ENCODE results near the gene PKP4.

PKP4 gene

DNA sequence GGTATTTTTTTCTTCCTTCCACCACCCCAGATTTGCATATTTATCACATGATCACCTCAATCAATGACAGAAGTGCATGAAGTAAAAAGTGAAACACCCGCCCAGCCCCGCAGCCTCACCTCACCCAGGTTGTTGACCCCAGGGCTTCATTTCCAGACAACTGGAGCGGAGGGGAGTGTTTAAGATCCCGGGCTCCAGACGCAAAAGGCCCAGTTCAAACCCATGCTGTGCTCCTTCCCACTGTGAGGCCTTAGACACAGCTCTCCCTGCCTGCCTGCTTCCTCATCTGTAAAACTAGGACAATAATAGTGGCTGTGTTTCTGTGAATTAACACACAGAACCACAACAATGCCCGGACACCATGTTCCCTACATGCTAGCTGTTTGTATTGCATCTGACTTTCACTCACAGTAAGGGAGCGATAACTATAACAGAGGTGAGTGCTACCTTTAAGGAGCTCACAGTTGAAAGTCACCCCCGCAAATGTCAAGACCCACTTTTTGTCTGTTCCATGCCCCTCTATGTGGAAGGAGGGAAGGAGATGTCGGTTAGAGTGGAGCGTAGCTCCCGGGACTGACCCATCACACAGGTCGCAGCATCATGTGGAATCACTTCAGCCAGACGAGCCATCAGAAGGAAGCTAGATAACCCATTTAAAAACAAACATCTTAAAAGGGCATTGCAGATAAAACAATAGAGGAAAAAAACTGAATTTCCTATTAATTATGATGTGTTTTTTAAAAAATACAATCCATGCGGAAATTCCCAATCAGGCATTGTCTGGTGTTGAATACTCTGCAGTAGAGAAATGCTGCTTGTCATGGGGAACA, 260.8 kb downstream of the PKP4 start:
- Histone ChIP-seq H3K36me3 (ENCODE audit: insufficient read depth, low read length) (no peaks in the 10 kb centered on the region), H3K4me3 (ENCODE audit: low read length) (no peak overlapping the region), H3K4me2 (ENCODE audit: low read length) (no peak overlapping the region), H3K9ac (ENCODE audit: low read depth, low read length) (no peak overlapping the region), H3K9me3 (replicated peaks; ENCODE audit: low read length) (no peaks in the 10 kb centered on the region), H3K27me3 (ENCODE audit: control insufficient read depth, insufficient read depth, low read length) (peaks cover 7% of the 10 kb centered on the region), H3K4me1 (ENCODE audit: control insufficient read depth, insufficient read depth, low read length) (no peaks in the 10 kb centered on the region)

DNA sequence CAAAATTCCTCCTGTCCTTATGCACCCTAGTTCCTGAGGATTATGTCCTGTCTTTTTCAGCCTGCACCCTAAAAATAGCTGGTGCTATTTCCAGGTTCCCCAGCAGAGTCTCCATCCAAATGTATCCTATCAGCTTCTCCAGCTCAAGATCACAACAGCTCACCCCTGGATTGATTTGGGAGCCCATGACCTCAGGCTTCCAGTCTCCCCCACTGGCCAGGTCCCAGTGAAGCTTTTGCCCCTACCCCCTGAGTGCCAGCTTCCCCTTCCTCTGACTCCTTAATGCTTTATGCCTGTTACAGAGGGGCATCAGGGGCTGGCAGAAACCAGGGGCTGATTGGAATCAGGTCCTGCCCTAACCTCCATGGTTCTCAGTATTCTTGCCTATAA, 261.4 kb downstream of the PKP4 start:
- no peaks in the 10 kb centered on the region for H3K4me1 ChIP-seq (ENCODE audit: control insufficient read depth, insufficient read depth, low read length)
- no peaks in the 10 kb centered on the region for H3K36me3 ChIP-seq (ENCODE audit: insufficient read depth, low read length)
- no peaks in the 10 kb centered on the region for H3K9me3 ChIP-seq (replicated peaks; ENCODE audit: low read length)
- H3K4me2 ChIP-seq (ENCODE audit: low read length), result no peak overlapping the region
- peaks cover 7% of the 10 kb centered on the region for H3K27me3 ChIP-seq (ENCODE audit: control insufficient read depth, insufficient read depth, low read length)
- no peak overlapping the region for H3K4me3 ChIP-seq (ENCODE audit: low read length)
- no peak overlapping the region for H3K9ac ChIP-seq (ENCODE audit: low read depth, low read length)

DNA sequence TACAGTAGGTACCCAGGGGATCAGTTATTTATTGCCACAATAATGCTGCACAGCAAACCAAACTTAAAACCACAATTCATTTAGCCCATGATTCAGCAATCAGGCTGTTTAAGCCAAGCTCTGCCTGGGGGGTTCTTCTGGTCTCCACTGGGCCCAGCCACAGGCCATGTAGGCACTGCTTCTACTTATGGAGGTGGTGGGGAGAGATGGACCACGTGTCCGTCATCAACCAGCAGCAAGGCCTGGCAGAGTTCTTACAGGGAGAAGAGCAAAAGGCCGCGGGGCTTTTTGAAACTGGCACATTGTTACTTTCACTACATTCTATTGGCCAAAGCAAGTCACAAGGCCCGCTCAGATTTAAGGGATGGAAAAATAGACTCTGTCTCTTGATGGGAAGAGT, 262.1 kb downstream of the PKP4 start:
- H3K4me1 ChIP-seq (ENCODE audit: control insufficient read depth, insufficient read depth, low read length), result no peaks in the 10 kb centered on the region
- H3K27me3 ChIP-seq (ENCODE audit: control insufficient read depth, insufficient read depth, low read length), result peaks cover 7% of the 10 kb centered on the region
- H3K36me3 ChIP-seq (ENCODE audit: insufficient read depth, low read length), result no peaks in the 10 kb centered on the region
- H3K9ac ChIP-seq (ENCODE audit: low read depth, low read length), result no peak overlapping the region
- H3K9me3 ChIP-seq (replicated peaks; ENCODE audit: low read length), result no peaks in the 10 kb centered on the region
- H3K4me2 ChIP-seq (ENCODE audit: low read length), result no peak overlapping the region
- no peak overlapping the region for H3K4me3 ChIP-seq (ENCODE audit: low read length)

DNA sequence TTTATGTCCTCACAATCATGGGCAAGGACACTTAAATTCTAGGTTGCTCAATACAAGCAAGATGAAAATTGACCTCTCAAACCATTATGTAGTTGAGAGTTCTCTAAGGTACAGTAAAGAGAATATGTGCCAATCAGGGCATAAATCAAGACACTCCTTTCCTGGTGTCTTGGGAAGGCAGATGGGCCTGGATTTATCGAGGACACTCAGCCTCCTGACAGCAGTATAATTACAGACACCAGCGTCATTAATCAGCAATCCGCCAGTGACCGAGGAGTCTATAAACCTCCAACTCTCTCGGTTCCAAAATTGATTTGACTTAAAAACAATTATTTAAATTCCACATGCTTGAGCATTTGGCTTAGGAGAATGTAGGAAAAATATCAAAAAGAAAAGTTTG, 262.7 kb downstream of the PKP4 start:
- no peaks in the 10 kb centered on the region for H3K4me1 ChIP-seq (ENCODE audit: control insufficient read depth, insufficient read depth, low read length)
- H3K4me3 ChIP-seq (ENCODE audit: low read length), result no peak overlapping the region
- no peak overlapping the region for H3K9ac ChIP-seq (ENCODE audit: low read depth, low read length)

DNA sequence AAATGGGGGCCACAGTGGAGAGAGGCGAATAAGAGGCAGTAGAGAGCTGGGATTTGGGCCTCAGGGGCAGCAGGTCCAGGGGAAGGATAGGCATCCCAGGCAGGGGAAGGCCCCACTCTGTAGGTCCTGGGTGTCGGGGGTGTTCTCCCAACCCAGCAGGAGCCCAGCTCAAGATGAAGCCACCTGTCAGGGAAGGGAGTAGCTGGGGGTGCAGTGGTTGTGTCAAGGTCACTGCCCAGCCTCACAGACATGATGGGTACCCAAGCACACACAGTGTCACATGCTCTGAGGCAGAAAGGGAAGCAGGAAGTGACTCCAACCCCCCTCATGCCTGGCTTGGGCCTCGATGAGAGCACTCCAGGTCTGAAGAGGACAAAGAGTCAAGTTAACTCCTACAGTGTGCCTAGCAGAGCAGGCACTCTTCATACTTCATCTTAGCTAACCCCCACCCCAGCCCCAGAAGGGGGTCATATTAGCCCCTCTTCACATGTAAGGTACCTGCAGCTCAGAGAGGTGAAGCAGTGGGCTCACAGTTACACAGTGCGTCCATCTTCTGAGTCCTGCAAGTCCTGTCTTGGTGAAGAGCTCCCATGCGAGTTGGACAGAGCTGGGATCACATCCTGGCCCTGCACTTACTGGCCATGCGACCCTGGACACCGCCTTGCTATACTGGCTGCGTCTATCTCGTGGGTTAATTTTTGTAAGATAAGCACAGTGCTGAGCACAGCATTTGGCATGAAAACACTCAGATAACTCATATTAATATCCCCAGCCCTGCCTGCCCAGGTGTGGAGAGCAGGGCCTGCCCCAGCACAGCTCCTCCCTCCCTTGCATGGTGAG, 265.7 kb downstream of the PKP4 start:
- Histone ChIP-seq H3K36me3 (ENCODE audit: insufficient read depth, low read length) (no peaks in the 10 kb centered on the region), H3K9ac (ENCODE audit: low read depth, low read length) (no peak overlapping the region), H3K4me2 (ENCODE audit: low read length) (no peak overlapping the region), H3K4me1 (ENCODE audit: control insufficient read depth, insufficient read depth, low read length) (no peaks in the 10 kb centered on the region), H3K9me3 (replicated peaks; ENCODE audit: low read length) (no peaks in the 10 kb centered on the region), H3K4me3 (ENCODE audit: low read length) (no peak overlapping the region), H3K27me3 (ENCODE audit: control insufficient read depth, insufficient read depth, low read length) (peaks cover 9% of the 10 kb centered on the region)

More for the DNA sequence above, 262.7 kb downstream of the PKP4 start:
- no peaks in the 10 kb centered on the region for H3K9me3 ChIP-seq (replicated peaks; ENCODE audit: low read length)
- H3K36me3 ChIP-seq (ENCODE audit: insufficient read depth, low read length), result no peaks in the 10 kb centered on the region
- peaks cover 7% of the 10 kb centered on the region for H3K27me3 ChIP-seq (ENCODE audit: control insufficient read depth, insufficient read depth, low read length)
- H3K4me2 ChIP-seq (ENCODE audit: low read length), result no peak overlapping the region

DNA sequence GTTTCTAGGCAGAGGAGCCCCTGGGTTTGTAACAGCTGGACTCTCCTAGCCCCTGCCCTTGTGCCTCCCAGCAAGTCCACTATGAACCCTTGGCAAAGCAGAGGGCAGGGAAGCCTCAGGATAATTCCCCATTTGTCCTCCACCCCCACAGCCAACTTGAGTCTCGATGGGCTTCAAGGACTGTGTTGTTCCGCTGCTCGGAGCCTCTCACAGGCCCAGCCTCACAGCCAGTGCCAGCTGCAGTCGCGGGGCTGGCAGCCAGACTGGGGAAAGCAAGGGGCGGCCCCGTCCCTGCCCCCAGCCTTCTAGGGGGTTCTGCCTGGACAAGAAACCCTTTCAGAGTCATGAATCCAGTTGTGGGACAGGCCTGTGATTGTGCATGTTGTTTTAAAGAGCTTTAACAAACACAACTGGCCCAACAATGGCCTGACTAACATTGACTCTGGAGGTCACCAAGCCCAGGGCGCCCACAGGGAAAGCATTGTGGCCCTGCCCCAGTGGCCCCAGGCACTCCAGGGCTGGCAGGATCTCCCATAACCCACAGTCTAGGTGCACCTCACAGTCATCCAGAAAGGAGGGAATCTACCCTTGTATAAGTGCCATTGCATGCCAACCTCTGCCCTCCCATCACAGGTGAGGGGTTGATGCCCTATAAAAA, 266.6 kb downstream of the PKP4 start:
- Histone ChIP-seq H3K9ac (ENCODE audit: low read depth, low read length) (no peak overlapping the region), H3K36me3 (ENCODE audit: insufficient read depth, low read length) (no peaks in the 10 kb centered on the region), H3K4me1 (ENCODE audit: control insufficient read depth, insufficient read depth, low read length) (no peaks in the 10 kb centered on the region), H3K4me2 (ENCODE audit: low read length) (no peak overlapping the region), H3K9me3 (replicated peaks; ENCODE audit: low read length) (no peaks in the 10 kb centered on the region), H3K4me3 (ENCODE audit: low read length) (no peak overlapping the region), H3K27me3 (ENCODE audit: control insufficient read depth, insufficient read depth, low read length) (peaks cover 12% of the 10 kb centered on the region)

DNA sequence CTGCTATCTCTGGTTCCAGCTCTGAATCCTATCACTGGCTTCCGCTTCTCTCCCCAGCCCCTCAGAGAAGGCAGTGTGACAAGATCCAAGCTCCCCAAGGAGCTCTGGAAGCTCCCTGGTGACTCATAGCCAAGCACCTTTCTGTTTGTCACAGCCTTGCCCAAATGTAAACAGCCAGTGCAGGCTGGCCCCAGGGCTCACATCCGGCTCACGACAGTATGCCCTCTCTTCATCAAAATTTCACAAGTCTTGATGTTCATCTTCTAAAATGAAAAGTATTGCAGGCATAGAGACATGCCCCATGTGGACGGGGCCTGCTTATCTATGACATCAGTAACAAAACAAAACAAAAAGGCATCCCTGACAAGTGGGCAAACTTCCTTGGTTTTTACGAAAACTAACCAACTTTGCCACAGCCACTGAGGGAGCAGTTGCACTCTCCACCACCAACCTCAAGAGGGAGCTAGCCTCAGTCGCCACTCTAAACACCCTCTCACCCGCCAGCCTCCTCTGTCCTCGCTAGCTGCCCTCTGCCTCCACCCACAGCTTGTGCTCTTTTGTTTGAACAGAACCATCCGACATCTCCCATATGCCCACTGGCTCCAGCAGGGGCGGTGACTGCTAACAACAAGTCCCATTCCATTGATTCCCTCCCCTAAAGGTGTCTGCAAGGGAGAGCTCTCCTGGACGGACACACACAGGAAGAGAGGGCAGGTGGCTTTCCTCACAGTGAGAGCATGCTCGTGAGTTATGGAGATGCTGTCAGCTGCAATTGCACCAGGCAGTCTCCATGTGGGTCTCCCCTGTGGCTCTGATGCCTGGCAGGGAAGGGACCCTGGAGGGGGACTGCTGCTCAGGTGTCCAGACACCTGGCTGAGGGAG, 267.4 kb downstream of the PKP4 start:
- Histone ChIP-seq H3K9me3 (replicated peaks; ENCODE audit: low read length) (no peaks in the 10 kb centered on the region), H3K27me3 (ENCODE audit: control insufficient read depth, insufficient read depth, low read length) (peaks cover 12% of the 10 kb centered on the region), H3K4me1 (ENCODE audit: control insufficient read depth, insufficient read depth, low read length) (no peaks in the 10 kb centered on the region)

DNA sequence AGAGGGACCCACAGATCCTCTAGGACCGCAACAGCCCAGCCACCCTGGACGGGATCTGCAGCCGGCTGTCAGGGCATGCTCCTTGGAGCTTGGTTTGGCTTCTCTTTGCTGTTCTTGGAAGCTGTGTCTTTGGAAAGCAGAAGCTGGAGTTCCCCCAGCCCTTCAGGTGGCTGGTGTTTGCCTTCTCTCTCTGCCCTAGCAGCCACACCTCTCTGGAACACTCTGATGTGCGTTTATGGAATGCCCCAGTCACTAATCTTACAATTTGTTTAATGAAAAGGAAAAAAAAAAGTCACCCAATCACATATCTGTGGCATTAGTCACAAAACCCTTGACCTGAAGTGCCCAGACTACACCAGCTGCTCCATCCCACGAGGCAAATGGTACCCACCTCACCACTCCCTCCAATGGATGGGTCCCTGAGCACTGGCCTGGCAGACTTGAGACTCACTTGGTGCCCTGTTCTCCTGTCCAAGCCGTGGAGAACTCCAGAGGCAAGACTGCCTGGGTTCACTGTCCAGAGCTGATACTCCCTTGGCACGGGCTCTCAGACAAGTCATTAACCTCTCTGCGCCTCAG, 268.1 kb downstream of the PKP4 start:
- no peak overlapping the region for H3K4me3 ChIP-seq (ENCODE audit: low read length)
- no peaks in the 10 kb centered on the region for H3K4me1 ChIP-seq (ENCODE audit: control insufficient read depth, insufficient read depth, low read length)
- H3K36me3 ChIP-seq (ENCODE audit: insufficient read depth, low read length), result no peaks in the 10 kb centered on the region
- peaks cover 10% of the 10 kb centered on the region for H3K27me3 ChIP-seq (ENCODE audit: control insufficient read depth, insufficient read depth, low read length)
- H3K9me3 ChIP-seq (replicated peaks; ENCODE audit: low read length), result no peaks in the 10 kb centered on the region
- no peak overlapping the region for H3K4me2 ChIP-seq (ENCODE audit: low read length)
- no peak overlapping the region for H3K9ac ChIP-seq (ENCODE audit: low read depth, low read length)

More for the DNA sequence above, 267.4 kb downstream of the PKP4 start:
- H3K4me3 ChIP-seq (ENCODE audit: low read length), result no peak overlapping the region
- H3K9ac ChIP-seq (ENCODE audit: low read depth, low read length), result no peak overlapping the region
- no peak overlapping the region for H3K4me2 ChIP-seq (ENCODE audit: low read length)
- no peaks in the 10 kb centered on the region for H3K36me3 ChIP-seq (ENCODE audit: insufficient read depth, low read length)

DNA sequence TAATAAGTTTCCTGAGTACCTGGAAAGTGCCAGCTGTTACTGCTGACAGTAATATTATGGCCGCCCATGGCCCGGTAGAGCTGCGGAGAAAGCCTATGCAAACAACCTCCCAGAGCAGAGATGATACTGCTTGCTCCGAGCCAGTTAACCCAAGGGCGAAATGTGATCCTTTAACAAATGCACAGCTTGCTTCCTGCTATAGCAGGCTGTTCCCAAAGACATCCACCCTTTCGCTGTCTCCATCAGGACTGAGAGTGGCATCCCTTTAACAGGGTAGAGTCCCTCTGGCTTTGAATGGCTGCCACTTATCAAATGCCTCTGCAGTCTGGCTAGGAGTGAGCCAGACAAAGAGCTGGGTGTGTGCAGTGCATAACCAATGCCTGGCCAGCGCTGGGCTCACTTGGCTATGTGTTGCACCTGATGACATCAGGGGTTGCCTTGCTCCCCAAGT, 268.7 kb downstream of the PKP4 start:
- no peak overlapping the region for H3K4me3 ChIP-seq (ENCODE audit: low read length)
- H3K27me3 ChIP-seq (ENCODE audit: control insufficient read depth, insufficient read depth, low read length), result peaks cover 7% of the 10 kb centered on the region

DNA sequence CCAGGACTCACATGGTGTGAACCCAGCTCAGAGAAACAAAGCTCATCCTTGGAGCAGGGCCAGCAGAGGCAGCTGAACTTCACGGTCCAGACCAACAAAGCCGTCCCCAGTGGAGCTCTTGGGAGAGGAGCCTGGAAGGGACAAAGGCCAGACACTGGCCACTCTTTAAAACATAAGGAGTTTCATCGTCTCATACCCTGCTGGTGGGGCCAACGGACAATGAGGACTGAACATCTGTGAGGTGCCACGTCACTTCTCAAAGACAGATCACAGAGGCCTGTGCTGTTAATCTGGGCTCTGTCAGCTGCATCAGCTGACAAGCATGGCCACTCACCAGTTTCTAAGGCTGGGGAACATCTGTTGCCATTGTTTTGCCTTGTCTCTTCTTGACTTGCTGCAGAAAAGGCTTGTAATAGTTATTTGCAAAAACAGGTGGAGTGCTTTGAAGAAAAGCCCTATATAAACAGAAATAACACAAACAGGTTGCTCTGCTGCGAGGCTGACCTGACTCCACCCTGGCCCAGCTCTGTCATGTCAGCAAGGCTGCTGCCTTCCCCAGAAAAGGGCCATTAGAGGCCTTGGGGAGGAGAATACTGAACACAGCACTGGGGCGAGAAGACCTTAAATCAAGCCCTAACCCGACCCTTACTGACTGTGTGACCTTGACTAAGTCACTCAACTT, 270.3 kb downstream of the PKP4 start:
- no peak overlapping the region for H3K4me3 ChIP-seq (ENCODE audit: low read length)
- H3K4me2 ChIP-seq (ENCODE audit: low read length), result no peak overlapping the region
- peaks cover 21% of the 10 kb centered on the region for H3K27me3 ChIP-seq (ENCODE audit: control insufficient read depth, insufficient read depth, low read length)
- no peaks in the 10 kb centered on the region for H3K9me3 ChIP-seq (replicated peaks; ENCODE audit: low read length)
- no peaks in the 10 kb centered on the region for H3K36me3 ChIP-seq (ENCODE audit: insufficient read depth, low read length)
- peaks cover 7% of the 10 kb centered on the region for H3K4me1 ChIP-seq (ENCODE audit: control insufficient read depth, insufficient read depth, low read length)
- H3K9ac ChIP-seq (ENCODE audit: low read depth, low read length), result no peak overlapping the region

More for the DNA sequence above, 268.7 kb downstream of the PKP4 start:
- no peaks in the 10 kb centered on the region for H3K36me3 ChIP-seq (ENCODE audit: insufficient read depth, low read length)
- no peaks in the 10 kb centered on the region for H3K9me3 ChIP-seq (replicated peaks; ENCODE audit: low read length)
- H3K4me2 ChIP-seq (ENCODE audit: low read length), result no peak overlapping the region
- H3K9ac ChIP-seq (ENCODE audit: low read depth, low read length), result no peak overlapping the region
- H3K4me1 ChIP-seq (ENCODE audit: control insufficient read depth, insufficient read depth, low read length), result peaks cover 5% of the 10 kb centered on the region
